Activated T-helper 1 cell treated with anti-CD3 and anti-CD28 coated beads, Interleukin-12 subunit alpha, Interleukin-12 subunit beta, Interleukin-2, Interleukin-4 antibody, amounts not matched to agents 30 ng/mL and 10 ng/mL and 1 ng/mL, durations not matched to agents 14 hours and 24 hours and 36 hours (primary cell): ENCODE results near the gene GNGT1. TPM values are rescaled to one million over a fixed set of nuclear protein-coding genes. Genes with fewer than 3 reads are reported as not detected.
"Not testable (repeated sequence)": the region's sequence is repeated elsewhere in the genome, so short reads cannot be mapped to it uniquely, and the experiment has no call there.

Experiments
- DNase-seq: peaks from one replicate; pipeline ENCODE4 v3.0.0; 2021; ENCODE audit warnings: low spot score
- H3K27ac Mint-ChIP-seq: one replicate; pipeline ENCODE4 v1.8.0; 2021; ENCODE audit warnings: mild to moderate bottlenecking, mixed read lengths
- H3K27me3 Mint-ChIP-seq: one replicate; pipeline ENCODE4 v1.8.0; 2022; ENCODE audit warnings: mild to moderate bottlenecking, moderate library complexity, mixed read lengths; ENCODE audit not compliant: insufficient read depth
- H3K36me3 Mint-ChIP-seq: one replicate; pipeline ENCODE4 v1.8.0; 2021; ENCODE audit warnings: low read depth, mixed read lengths
- H3K4me1 Mint-ChIP-seq: one replicate; pipeline ENCODE4 v1.8.0; 2021; ENCODE audit warnings: low read depth, mixed read lengths
- H3K4me3 Mint-ChIP-seq: one replicate; pipeline ENCODE4 v1.8.0; 2021; ENCODE audit warnings: mild to moderate bottlenecking, moderate library complexity, mixed read lengths
- H3K9me3 Mint-ChIP-seq: one replicate; pipeline ENCODE4 v1.8.0; 2021; ENCODE audit warnings: mixed read lengths
- intact Hi-C: fragments of 100-400 bp; cut with micrococcal nuclease; formaldehyde crosslinking; loops from one replicate; pipeline ENCODE4 v1.15.1; 2024
- total RNA-seq: library from RNA; stranded (reverse); gene quantifications from 2 replicates; pipeline ENCODE4 v1.2.3, GENCODE V29; 2022

GNGT1 gene
- total RNA-seq, 1 donor from 2014 or later = not detected

DNA sequence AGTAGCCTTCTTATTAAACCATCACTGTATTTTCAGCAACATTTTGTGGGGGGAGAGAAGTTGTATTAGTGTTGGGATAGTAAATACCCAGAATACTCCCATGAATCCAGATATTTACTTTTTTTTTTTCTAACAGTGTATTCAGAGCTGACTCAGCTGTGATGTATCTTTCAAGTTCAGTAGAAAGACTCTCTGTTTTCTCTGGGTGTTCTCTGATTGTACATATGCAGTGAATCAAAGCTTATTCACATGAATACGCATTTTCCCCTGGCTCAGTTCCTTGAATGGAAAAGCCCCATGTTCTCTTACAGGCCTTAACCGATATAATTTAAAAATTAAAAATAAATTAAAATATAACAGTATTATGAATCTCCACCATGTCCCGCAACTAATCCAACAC is 17.1 kb upstream of the GNGT1 start:
- DNase-seq = no peak
- no peaks in the 10 kb centered on the region for H3K9me3 Mint-ChIP-seq
- no peak overlapping the region for H3K27ac Mint-ChIP-seq
- H3K36me3 Mint-ChIP-seq = no peaks in the 10 kb centered on the region
- H3K4me1 Mint-ChIP-seq = peaks cover 7% of the 10 kb centered on the region
- H3K4me3 Mint-ChIP-seq = no peak overlapping the region
- H3K27me3 Mint-ChIP-seq = peaks cover 32% of the 10 kb centered on the region
- intact Hi-C loops = no loop called here

- intact Hi-C loops = no loop called here
- Mint-ChIP-seq H3K4me1 (peaks cover 7% of the 10 kb centered on the region), H3K9me3 (no peaks in the 10 kb centered on the region), H3K36me3 (no peaks in the 10 kb centered on the region), H3K27ac (no peak overlapping the region), H3K27me3 (peaks cover 32% of the 10 kb centered on the region), H3K4me3 (peak overlapping the region; percentile 52)
- no peak for DNase-seq
These were observed 16.3 kb upstream of the GNGT1 start for GRCh38 chr7:93890041-93890463.

DNA sequence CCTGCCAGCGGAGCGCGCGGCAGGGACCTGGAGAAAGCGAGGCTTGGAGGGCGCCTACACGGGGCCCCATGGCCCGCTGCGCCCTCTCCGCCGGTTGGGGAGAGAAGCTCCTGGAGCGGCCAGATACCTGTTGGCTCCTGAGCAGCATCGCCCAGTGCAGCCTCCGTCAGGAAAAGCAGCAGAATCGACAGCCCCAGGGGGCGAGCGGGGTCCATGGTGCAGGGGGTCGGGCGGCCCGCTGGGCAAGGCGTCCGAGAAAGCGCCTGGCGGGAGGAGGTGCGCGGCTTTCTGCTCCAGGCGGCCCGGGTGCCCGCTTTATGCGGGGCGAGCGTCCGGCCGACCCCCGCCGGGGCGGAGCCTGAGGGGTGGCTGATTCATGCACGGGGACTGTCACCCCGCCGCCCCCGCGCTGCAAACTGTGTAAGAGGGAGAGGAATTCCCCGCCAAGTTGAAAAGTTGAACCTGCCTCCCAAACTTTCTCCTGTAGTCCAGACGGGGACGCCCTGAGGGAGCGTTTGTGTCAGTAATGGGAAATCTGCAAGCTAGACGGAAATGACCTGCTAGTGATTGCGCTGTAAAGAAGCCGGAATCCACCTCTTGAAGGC is 15.8 kb upstream of the GNGT1 start, which contains the start of gene TFPI2:
Gene TFPI2 (minus strand): TSS at position 290 of the 605 bp plus-strand sequence. CDS start 75 bp downstream, at position 215.
- intact Hi-C loops = no loop called here
- peaks cover 32% of the 10 kb centered on the region for H3K27me3 Mint-ChIP-seq
- no peaks in the 10 kb centered on the region for H3K36me3 Mint-ChIP-seq
- H3K4me3 Mint-ChIP-seq = peak within 1 kb of the TSS; percentile 52
- H3K27ac Mint-ChIP-seq = no peak within 1 kb of the TSS
- no peaks in the 10 kb centered on the region for H3K9me3 Mint-ChIP-seq
- H3K4me1 Mint-ChIP-seq = peaks cover 7% of the 10 kb centered on the region
- DNase-seq = no peak

- no peak overlapping the region for H3K4me3 Mint-ChIP-seq
- H3K9me3 Mint-ChIP-seq = no peaks in the 10 kb centered on the region
- H3K36me3 Mint-ChIP-seq = no peaks in the 10 kb centered on the region
- no peak for DNase-seq
- intact Hi-C loops = no loop called here
- H3K27me3 Mint-ChIP-seq = peaks cover 29% of the 10 kb centered on the region
- H3K27ac Mint-ChIP-seq = no peak overlapping the region
- peaks cover 7% of the 10 kb centered on the region for H3K4me1 Mint-ChIP-seq
These were observed 11.9 kb upstream of the GNGT1 start for GRCh38 chr7:93894426-93894825.

GRCh38 chr7:93894966-93895640 is 11.3 kb upstream of the GNGT1 start:
- no peak for DNase-seq
- Mint-ChIP-seq H3K27ac (no peak overlapping the region), H3K36me3 (no peaks in the 10 kb centered on the region), H3K4me3 (no peak overlapping the region), H3K9me3 (no peaks in the 10 kb centered on the region), H3K27me3 (peaks cover 22% of the 10 kb centered on the region), H3K4me1 (peaks cover 2% of the 10 kb centered on the region)
- intact Hi-C loops = no loop called here

- Mint-ChIP-seq H3K4me3 (no peak overlapping the region), H3K27ac (no peak overlapping the region), H3K36me3 (no peaks in the 10 kb centered on the region), H3K4me1 (no peaks in the 10 kb centered on the region), H3K9me3 (no peaks in the 10 kb centered on the region), H3K27me3 (peaks cover 15% of the 10 kb centered on the region)
- DNase-seq = no peak
- intact Hi-C loops = no loop called here
These were observed 10.3 kb upstream of the GNGT1 start for GRCh38 chr7:93895859-93896600.

DNA sequence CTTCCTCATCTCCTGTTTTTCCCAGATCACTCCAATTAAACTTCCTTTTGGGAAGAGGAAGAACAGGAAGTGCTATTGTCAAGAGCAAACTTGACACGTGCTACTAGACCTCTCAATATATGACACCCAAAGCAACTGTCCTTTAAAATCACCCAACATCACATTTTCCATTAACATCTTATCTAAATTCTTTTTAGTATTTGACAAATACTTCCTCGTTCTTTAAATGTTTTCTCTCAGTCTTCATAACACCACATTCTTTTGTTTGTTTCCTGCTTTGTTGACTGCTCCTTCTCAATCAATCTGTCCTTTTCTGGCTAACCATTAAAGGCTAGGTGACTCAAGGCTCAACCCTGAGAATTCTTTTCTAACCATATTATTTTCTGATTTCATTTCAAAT is 8.7 kb upstream of the GNGT1 start:
- H3K36me3 Mint-ChIP-seq = no peaks in the 10 kb centered on the region
- intact Hi-C loops = no loop called here
- peaks cover 4% of the 10 kb centered on the region for H3K27me3 Mint-ChIP-seq
- H3K4me3 Mint-ChIP-seq = no peak overlapping the region
- H3K4me1 Mint-ChIP-seq = no peaks in the 10 kb centered on the region
- no peak for DNase-seq
- no peak overlapping the region for H3K27ac Mint-ChIP-seq
- no peaks in the 10 kb centered on the region for H3K9me3 Mint-ChIP-seq

DNA sequence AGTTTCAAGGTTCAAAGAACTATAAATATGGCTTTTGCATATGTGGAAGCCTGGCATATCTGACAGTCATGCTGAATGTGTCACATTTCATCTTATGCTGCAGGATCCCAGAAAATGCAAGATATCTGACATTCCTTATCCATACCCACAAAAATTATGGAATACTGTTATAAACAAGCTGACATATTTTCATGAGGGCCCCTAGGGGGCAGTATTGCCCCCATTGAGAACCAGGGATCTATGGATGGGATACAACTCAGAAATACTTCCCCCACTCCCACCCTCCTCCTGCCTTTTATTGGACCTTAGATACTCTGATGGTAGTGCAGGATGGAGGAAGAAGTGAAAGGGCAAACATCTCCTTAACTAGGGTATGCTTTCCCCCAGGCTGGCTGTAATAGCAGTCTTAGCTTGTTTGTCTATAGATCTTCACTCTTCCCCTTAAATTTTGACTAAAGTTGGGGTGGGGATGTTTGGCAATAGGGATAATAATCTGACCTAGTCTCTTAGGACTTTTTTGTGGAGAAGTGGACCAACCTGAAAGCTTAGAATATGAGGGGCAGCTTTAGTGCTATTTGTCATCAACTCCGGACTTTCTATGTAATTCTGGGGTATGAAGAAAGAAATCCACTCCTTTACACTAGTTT is 3.5 kb upstream of the GNGT1 start:
- H3K27ac Mint-ChIP-seq = no peak overlapping the region
- H3K9me3 Mint-ChIP-seq = no peaks in the 10 kb centered on the region
- peaks cover 9% of the 10 kb centered on the region for H3K27me3 Mint-ChIP-seq
- H3K4me3 Mint-ChIP-seq = no peak overlapping the region
- H3K4me1 Mint-ChIP-seq = no peaks in the 10 kb centered on the region
- H3K36me3 Mint-ChIP-seq = no peaks in the 10 kb centered on the region
- intact Hi-C loops = loop anchor here (1.0 to 5.0 kb wide), 4 partner anchors 99 to 533 kb away; partner anchors contain the start of gene BET1
- no peak for DNase-seq

GRCh38 chr7:93910076-93910994 is 4.0 kb downstream of the GNGT1 start:
- intact Hi-C loops = no loop called here
- DNase-seq = no peak
- H3K4me1 Mint-ChIP-seq = no peaks in the 10 kb centered on the region
- H3K9me3 Mint-ChIP-seq = no peaks in the 10 kb centered on the region
- no peak overlapping the region for H3K4me3 Mint-ChIP-seq
- no peaks in the 10 kb centered on the region for H3K36me3 Mint-ChIP-seq
- H3K27ac Mint-ChIP-seq = no peak overlapping the region
- H3K27me3 Mint-ChIP-seq = peaks cover 14% of the 10 kb centered on the region

DNA sequence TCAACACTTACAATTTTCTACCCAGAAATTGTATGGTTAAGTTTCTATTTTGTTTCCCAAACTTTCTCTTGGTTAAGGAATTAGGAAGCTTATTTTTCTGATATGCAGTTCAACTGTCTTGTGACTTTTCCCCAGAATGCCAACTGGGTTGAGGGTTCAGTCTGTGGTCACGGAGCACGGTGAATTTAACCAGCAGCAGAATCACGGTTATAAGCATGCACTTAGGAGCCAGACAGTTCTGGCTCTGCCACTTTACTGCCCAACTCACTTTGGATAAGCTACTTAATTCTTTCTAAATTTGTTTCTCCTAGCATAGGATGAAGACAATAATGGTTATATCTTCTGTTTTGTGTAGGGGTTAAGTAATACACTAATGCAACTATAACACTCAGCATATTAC is 4.9 kb downstream of the GNGT1 start:
- H3K36me3 Mint-ChIP-seq, DNase-seq, intact Hi-C loops, H3K4me1 Mint-ChIP-seq, H3K9me3 Mint-ChIP-seq, H3K4me3 Mint-ChIP-seq, H3K27ac Mint-ChIP-seq: not testable (repeated sequence)
- H3K27me3 Mint-ChIP-seq = peaks cover 14% of the 10 kb centered on the region

DNA sequence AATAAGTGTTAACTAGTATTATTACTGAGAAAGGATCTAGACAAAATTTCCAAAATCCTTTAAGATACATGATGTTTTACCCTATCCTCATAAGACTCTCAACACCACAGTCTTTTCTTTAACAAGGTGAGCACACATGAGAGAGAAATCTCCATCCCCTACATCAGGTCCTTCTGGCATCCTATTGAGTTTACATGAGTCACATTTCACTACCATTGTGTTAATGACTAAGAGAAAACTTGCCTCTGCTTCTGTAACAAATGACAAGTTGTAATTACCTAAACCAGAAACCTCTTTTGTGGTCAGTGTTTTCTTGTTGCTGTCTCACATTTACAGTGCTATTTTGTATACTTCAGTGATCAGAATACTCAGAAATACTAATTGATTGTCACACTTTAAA is 5.3 kb downstream of the GNGT1 start:
- H3K4me1 Mint-ChIP-seq, DNase-seq, intact Hi-C loops, H3K36me3 Mint-ChIP-seq, H3K9me3 Mint-ChIP-seq, H3K27ac Mint-ChIP-seq, H3K4me3 Mint-ChIP-seq: not testable (repeated sequence)
- peaks cover 14% of the 10 kb centered on the region for H3K27me3 Mint-ChIP-seq

GRCh38 chr7:93913197-93913596 is 6.8 kb downstream of the GNGT1 start:
- Mint-ChIP-seq H3K27me3 (peaks cover 14% of the 10 kb centered on the region), H3K36me3 (no peaks in the 10 kb centered on the region), H3K27ac (no peak overlapping the region), H3K4me1 (no peaks in the 10 kb centered on the region), H3K4me3 (no peak overlapping the region), H3K9me3 (no peaks in the 10 kb centered on the region)
- intact Hi-C loops = no loop called here
- no peak for DNase-seq
